Fibroblast of lung (primary cell): ENCODE measurements around the gene C1QTNF3. TPM values are rescaled to one million over a fixed set of nuclear protein-coding genes. Genes with fewer than 3 reads are reported as not detected.
A peak's percentile ranks its signal among the peaks of the same experiment; 100 is the strongest.

Experiments
- DNase-seq, 2 donors: peaks; one replicate each; pipeline versions ENCODE4 v3.0.0 to v3.0.0-alpha.2; 2010; ENCODE audit warnings: low read depth in 2 of 2
- H2AFZ ChIP-seq: 2 replicates; pipeline ENCODE4 v1.5.1; 2012; ENCODE audit warnings: low read length, control low read depth, inconsistent platforms
- H3K27ac ChIP-seq: 2 replicates; pipeline ENCODE4 v1.5.1; 2011; ENCODE audit warnings: low read length, control low read depth; ENCODE audit not compliant: insufficient read depth
- H3K27me3 ChIP-seq: 2 replicates; pipeline ENCODE4 v1.5.1; 2011; ENCODE audit warnings: mild to moderate bottlenecking, low read length; ENCODE audit not compliant: control insufficient read depth, insufficient read depth
- H3K36me3 ChIP-seq: 2 replicates; pipeline ENCODE4 v1.5.1; 2011; ENCODE audit warnings: low read length; ENCODE audit not compliant: control insufficient read depth, insufficient read depth
- H3K4me1 ChIP-seq: 2 replicates; pipeline ENCODE4 v1.5.1; 2011; ENCODE audit warnings: low read length; ENCODE audit not compliant: control insufficient read depth, insufficient read depth; ENCODE audit errors: extremely low read depth
- H3K4me2 ChIP-seq: 2 replicates; pipeline ENCODE4 v1.5.1; 2011; ENCODE audit warnings: low read length, control low read depth; ENCODE audit not compliant: insufficient read depth; ENCODE audit errors: extremely low read depth
- H3K4me3 ChIP-seq, 4 experiments: fragments of 200-600 bp in 1 of 4; sonication (generic) in 1 of 4; replicated peaks in 1 of 4; 2 replicates each; pipeline ENCODE4 v1.5.1; 2011 to 2016; ENCODE audit warnings: low read length in 4 of 4, low read depth in 3 of 4, mild to moderate bottlenecking in 3 of 4, control low read depth in 2 of 4, inconsistent platforms in 1 of 4, mixed read lengths in 1 of 4; ENCODE audit not compliant: insufficient read depth in 1 of 4; ENCODE audit errors: control extremely low read depth in 1 of 4
- H3K79me2 ChIP-seq: 2 replicates; pipeline ENCODE4 v1.5.1; 2012; ENCODE audit warnings: mild to moderate bottlenecking, low read length, inconsistent platforms; ENCODE audit not compliant: control insufficient read depth, insufficient read depth
- H3K9ac ChIP-seq: 2 replicates; pipeline ENCODE4 v1.5.1; 2011; ENCODE audit warnings: mild to moderate bottlenecking, low read length, control low read depth; ENCODE audit not compliant: insufficient read depth
- H3K9me3 ChIP-seq: 2 replicates; pipeline ENCODE4 v1.5.1; 2012; ENCODE audit warnings: low read depth, low read length; ENCODE audit not compliant: control insufficient read depth, insufficient read depth
- H4K20me1 ChIP-seq: 2 replicates; pipeline ENCODE4 v1.5.1; 2011; ENCODE audit warnings: low read length; ENCODE audit not compliant: control insufficient read depth, insufficient read depth; ENCODE audit errors: extremely low read depth
- EZH2 ChIP-seq: IDR thresholded peaks from 2 replicates; pipeline ENCODE4 v1.5.1; 2012; ENCODE audit warnings: low read length, control low read depth, mild to moderate bottlenecking; ENCODE audit errors: missing control alignments
- polyA plus RNA-seq, 2 donors: library from polyadenylated mRNA; depleted of rRNA in 1 of 2; stranded (reverse) in 1 of 2; unstranded in 1 of 2; fragments of >200 nt; gene quantifications; 2 replicates each; pipeline ENCODE4 v1.2.1, GENCODE V29; 2011 to 2012; ENCODE audit warnings: missing spikeins in 1 of 2
- total RNA-seq: library from RNA; depleted of rRNA; stranded (reverse); fragments of >200 nt; gene quantifications from 2 replicates; pipeline ENCODE4 v1.2.1, GENCODE V29; 2014
- TF ChIP-seq, protein P1 (sequence below), 2 donors: IDR thresholded peaks in 1 of 2; conservative IDR thresholded peaks in 1 of 2; 1 replicate in 1 of 2; 2 replicates in 1 of 2; pipeline ENCODE4 v1.5.1; 2011 to 2012; ENCODE audit warnings: low read length in 2 of 2, control low read depth in 1 of 2, inconsistent platforms in 1 of 2, low read depth in 1 of 2, mild to moderate bottlenecking in 1 of 2

Gene C1QTNF3
- total and polyA plus RNA-seq, 2 donors (not counting 1 experiment from before 2014, with no cell fraction given), result 0.68 to 1.2 TPM

- TF ChIP-seq, protein P1, sequence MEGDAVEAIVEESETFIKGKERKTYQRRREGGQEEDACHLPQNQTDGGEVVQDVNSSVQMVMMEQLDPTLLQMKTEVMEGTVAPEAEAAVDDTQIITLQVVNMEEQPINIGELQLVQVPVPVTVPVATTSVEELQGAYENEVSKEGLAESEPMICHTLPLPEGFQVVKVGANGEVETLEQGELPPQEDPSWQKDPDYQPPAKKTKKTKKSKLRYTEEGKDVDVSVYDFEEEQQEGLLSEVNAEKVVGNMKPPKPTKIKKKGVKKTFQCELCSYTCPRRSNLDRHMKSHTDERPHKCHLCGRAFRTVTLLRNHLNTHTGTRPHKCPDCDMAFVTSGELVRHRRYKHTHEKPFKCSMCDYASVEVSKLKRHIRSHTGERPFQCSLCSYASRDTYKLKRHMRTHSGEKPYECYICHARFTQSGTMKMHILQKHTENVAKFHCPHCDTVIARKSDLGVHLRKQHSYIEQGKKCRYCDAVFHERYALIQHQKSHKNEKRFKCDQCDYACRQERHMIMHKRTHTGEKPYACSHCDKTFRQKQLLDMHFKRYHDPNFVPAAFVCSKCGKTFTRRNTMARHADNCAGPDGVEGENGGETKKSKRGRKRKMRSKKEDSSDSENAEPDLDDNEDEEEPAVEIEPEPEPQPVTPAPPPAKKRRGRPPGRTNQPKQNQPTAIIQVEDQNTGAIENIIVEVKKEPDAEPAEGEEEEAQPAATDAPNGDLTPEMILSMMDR (conservative IDR thresholded peaks at IDR 0.05 in 1 of 2, IDR thresholded peaks at IDR 0.05 in 1 of 2; ENCODE audit: low read depth in 1 of 2, low read length in 2 of 2), result no peak
- TF ChIP-seq EZH2, result no peak
- Histone ChIP-seq H3K27me3 (no peaks in the 10 kb centered on the region), H3K4me2 (no peak within 1 kb of the TSS), H4K20me1 (no peaks in the 10 kb centered on the region), H3K36me3 (peaks cover 2% of the 10 kb centered on the region), H3K4me3 (no peak within 1 kb of the TSS), H3K27ac (no peak within 1 kb of the TSS), H2AFZ (no peak within 1 kb of the TSS), H3K4me1 (no peaks in the 10 kb centered on the region), H3K9me3 (no peaks in the 10 kb centered on the region), H3K79me2 (no peaks in the 10 kb centered on the region), H3K9ac (no peak within 1 kb of the TSS)
- DNase-seq, result peak in 1 of 2 donors; percentile 55
These were observed 58.3 kb downstream of the C1QTNF3 start, which contains the start of gene SLC45A2 for GRCh38 chr5:33984671-33985124. Gene SLC45A2, minus strand, starts transcription at chr5:33984693. Its CDS starts 110 bp downstream, at chr5:33984583.

DNA sequence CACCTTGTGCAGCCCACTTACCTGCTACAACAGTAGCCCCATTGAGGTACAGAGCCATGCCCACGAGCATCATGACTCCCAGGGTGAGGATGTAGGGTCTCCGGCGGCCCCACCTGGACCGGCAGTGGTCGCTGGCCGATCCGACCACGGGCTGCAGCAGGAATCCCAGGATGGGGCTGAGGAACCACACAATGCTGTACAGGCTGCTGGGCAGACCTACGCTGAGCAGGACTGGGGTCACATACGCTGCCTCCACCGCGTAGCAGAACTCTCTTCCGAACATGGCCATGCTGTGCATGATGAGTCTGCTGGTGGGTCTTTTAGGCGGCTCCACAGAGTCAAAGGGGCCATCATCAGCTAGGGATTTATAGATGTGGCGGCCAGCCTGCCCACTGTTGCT, 58.8 kb downstream of the C1QTNF3 start:
- Histone ChIP-seq H3K9me3 (no peaks in the 10 kb centered on the region), H3K27ac (no peak overlapping the region), H3K9ac (no peak overlapping the region), H3K36me3 (peaks cover under 1% of the 10 kb centered on the region), H3K79me2 (no peaks in the 10 kb centered on the region), H4K20me1 (no peaks in the 10 kb centered on the region), H3K27me3 (no peaks in the 10 kb centered on the region), H3K4me3 (no peak overlapping the region), H3K4me1 (no peaks in the 10 kb centered on the region), H2AFZ (no peak overlapping the region), H3K4me2 (no peak overlapping the region)
- DNase-seq, result no peak
- TF ChIP-seq, protein P1 (conservative IDR thresholded peaks at IDR 0.05 in 1 of 2, IDR thresholded peaks at IDR 0.05 in 1 of 2; ENCODE audit: low read depth in 1 of 2, low read length in 2 of 2), result no peak
- TF ChIP-seq EZH2, result no peak

DNA sequence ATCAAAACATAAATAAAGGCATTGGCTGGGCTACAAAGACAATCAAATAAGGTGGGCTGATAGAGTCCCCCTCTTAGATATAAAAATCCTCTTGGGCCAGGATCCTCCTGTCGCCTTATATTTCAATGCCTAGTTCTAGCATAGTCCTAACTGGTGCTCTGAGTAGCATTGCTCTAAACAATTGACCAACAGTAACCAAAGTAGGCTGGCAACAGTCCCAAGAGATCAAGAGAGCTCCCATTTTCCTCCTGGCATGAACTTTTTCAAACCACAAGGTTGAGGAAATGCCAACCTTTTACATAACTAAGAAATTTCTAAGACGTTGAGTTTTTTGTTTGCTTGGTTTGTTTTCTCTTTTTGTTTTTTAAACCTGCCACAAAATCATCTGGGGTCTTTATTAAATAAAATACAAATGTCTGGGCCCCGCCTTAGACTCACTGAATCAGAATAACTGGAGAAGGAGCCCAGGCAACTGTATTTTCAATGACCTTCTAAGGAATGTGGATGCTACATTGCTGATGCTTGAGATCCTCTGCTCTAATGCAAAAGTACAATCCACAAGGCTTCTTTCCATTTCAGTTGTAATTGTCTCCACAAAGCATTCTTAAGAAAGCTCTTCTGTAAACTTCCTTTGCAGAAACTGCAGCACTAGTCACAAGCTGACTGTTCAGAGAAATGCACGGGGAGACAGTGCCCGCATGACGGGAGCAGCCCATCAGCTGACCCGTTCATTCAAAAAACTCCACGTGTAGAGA, 61.4 kb downstream of the C1QTNF3 start:
- no peak overlapping the region for H2AFZ ChIP-seq
- no peaks in the 10 kb centered on the region for H3K27me3 ChIP-seq
- TF ChIP-seq, protein P1 (conservative IDR thresholded peaks at IDR 0.05 in 1 of 2, IDR thresholded peaks at IDR 0.05 in 1 of 2; ENCODE audit: low read depth in 1 of 2, low read length in 2 of 2), result no peak
- H3K4me2 ChIP-seq, result no peak overlapping the region
- H3K9me3 ChIP-seq, result no peaks in the 10 kb centered on the region
- no peaks in the 10 kb centered on the region for H3K79me2 ChIP-seq
- no peak overlapping the region for H3K27ac ChIP-seq
- H3K4me1 ChIP-seq, result no peaks in the 10 kb centered on the region
- no peak overlapping the region for H3K4me3 ChIP-seq
- peak; percentile 20 to 42 for DNase-seq
- no peaks in the 10 kb centered on the region for H4K20me1 ChIP-seq
- H3K9ac ChIP-seq, result no peak overlapping the region
- H3K36me3 ChIP-seq, result no peaks in the 10 kb centered on the region
